GM21786 (cell line): ENCODE data around the gene EGR1.

Experiments used
- ATAC-seq: cut with Tn5 transposase; IDR thresholded peaks from one replicate; pipeline ENCODE4 v1.9.1; 2021; ENCODE audit not compliant: unreplicated experiment

EGR1 gene

DNA sequence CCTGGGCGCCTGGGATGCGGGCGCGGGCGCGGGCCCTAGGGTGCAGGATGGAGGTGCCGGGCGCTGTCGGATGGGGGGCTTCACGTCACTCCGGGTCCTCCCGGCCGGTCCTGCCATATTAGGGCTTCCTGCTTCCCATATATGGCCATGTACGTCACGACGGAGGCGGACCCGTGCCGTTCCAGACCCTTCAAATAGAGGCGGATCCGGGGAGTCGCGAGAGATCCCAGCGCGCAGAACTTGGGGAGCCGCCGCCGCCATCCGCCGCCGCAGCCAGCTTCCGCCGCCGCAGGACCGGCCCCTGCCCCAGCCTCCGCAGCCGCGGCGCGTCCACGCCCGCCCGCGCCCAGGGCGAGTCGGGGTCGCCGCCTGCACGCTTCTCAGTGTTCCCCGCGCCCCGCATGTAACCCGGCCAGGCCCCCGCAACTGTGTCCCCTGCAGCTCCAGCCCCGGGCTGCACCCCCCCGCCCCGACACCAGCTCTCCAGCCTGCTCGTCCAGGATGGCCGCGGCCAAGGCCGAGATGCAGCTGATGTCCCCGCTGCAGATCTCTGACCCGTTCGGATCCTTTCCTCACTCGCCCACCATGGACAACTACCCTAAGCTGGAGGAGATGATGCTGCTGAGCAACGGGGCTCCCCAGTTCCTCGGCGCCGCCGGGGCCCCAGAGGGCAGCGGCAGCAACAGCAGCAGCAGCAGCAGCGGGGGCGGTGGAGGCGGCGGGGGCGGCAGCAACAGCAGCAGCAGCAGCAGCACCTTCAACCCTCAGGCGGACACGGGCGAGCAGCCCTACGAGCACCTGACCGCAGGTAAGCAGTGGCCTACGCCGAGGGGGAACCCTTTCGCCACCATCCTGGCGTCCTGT is at the start of gene EGR1:
EGR1 (plus strand) TSS at position 219 of the 864 bp plus-strand sequence; CDS start at position 502, 283 bp downstream.
- peak; percentile 62 for ATAC-seq

DNA sequence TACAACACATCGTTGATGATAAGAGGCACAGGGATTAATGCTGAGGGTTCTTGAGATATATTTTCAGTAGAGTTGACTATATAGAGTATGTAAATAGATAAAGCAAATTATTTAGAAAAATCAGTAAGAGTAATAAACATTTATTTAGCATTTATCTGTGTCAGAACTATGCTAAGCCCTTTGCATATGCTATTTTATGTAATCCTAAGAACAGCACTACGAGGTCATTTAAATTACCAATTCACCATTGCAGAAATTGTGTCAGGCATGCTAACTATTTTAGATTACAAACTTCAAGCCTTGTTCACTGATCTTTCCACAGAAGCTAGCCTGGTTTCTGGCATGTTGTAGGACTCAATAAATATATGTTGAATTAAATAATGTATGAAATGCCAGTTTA is 46.8 kb upstream of the EGR1 start:
- no peak for ATAC-seq

GRCh38 chr5:138425079-138425478 is 40.2 kb upstream of the EGR1 start:
- ATAC-seq: no peak

- no peak for ATAC-seq
Observed at GRCh38 chr5:138435943-138436342, 29.3 kb upstream of the EGR1 start.

DNA sequence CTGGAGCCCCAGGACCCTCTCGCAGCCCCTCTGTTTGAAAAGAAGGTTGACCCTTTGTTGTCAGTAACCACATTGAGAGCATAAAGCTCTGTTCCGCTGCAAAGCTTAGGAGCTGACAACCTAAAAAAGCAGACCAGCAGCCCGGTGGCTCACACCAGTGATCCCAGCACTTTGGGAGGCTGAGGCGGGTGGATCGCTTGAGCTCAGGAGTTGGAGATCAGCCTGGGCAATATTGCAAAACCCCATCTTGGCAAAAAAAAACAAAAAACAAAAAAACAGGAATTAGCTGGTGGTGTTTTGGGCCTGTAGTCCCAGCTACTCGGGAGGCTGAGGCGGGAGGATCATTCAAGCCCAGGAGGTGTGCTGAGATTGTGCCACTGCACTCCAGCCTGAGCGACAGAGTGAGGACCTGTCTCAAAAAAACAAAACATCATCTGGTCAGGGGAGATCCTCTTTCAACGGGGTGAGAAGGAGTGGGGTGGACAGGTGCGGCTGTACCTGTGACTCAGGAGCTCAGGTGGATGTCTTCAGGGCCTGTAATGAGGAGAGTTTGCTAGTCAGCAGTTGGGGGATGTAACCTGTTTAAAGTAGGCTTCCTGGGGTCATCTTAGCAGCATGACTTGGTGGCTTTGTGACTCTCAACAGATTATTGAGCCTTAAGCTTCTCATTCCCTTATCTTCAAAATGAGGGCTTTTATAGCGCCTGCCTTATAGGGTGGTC is 27.1 kb upstream of the EGR1 start:
- no peak for ATAC-seq

DNA sequence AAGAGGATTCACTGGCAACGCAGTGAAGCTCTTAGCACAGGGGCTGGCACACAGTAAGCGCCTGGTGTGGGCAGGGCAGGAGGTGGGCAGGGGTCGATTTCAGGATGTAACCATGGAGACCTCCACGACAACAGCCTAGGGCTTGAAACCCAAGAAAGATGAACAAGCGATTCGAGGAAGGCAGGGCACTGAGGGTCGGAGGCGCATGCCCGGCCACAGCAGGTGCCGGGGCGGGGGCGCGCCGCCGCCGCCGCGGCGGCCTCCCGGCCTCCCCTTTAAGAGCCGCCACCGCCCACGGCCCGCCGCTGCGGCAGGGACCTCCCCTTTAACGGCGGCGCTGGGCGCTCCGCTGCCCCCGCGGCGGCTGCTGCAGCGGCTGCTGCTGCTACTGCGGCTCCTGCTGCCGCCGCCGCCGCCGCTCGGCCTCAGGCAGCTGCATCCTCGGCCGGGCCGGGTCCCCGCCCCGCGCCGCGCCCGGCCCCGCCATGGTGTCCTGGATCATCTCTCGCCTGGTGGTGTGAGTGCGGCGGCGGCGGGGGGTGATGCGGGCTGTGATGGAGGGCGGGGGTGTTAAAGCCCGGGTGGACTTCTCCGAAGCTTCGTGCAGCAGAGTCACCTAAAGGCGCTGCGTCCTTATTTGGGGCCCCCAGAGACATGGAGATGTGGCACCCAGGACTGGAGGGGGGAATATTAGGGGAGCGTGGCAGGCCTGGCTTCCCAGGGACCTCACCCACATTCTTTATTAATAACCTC is 26.4 kb upstream of the EGR1 start, which contains the start of gene REEP2:
REEP2 (plus strand) TSS at position 334 of the 753 bp plus-strand sequence; CDS start at position 486, 152 bp downstream.
- ATAC-seq: no peak

DNA sequence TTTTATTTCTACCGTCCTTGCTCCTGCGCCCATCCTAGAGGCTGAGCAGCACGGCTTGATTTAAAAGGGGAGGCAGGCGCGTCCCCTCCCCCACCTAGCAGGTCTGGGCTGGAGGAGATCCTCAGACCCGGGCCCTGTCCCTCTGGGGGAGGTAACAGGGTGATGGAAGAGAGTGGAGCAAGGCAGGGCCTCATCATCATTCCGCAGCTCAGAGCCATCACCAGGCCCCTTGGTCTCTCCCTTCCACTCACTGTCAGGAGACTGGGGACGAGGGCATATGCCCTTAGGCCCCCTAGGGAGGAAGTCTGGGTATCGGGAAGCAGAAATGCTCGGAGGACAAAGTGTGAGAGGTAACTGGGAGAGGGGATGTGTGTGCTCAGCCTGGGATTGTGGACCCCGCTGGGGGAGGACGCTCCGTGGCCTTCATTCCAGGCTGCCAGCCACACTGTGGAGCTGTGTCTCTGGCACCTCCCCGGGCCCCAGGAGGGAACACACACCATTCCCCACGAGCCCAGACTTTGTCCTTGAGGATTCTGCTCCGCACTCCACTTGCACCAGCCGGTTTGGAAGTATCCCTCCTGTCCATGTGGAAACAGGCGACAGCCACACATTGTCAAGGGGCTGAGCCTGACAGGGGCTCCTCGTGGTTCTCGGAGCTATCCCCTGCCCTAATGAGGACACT is 25.7 kb upstream of the EGR1 start:
- ATAC-seq: no peak

- ATAC-seq: no peak
Observed at GRCh38 chr5:138440159-138441073, 24.9 kb upstream of the EGR1 start.

- ATAC-seq: no peak
Observed at GRCh38 chr5:138441221-138441620, 24.1 kb upstream of the EGR1 start.

DNA sequence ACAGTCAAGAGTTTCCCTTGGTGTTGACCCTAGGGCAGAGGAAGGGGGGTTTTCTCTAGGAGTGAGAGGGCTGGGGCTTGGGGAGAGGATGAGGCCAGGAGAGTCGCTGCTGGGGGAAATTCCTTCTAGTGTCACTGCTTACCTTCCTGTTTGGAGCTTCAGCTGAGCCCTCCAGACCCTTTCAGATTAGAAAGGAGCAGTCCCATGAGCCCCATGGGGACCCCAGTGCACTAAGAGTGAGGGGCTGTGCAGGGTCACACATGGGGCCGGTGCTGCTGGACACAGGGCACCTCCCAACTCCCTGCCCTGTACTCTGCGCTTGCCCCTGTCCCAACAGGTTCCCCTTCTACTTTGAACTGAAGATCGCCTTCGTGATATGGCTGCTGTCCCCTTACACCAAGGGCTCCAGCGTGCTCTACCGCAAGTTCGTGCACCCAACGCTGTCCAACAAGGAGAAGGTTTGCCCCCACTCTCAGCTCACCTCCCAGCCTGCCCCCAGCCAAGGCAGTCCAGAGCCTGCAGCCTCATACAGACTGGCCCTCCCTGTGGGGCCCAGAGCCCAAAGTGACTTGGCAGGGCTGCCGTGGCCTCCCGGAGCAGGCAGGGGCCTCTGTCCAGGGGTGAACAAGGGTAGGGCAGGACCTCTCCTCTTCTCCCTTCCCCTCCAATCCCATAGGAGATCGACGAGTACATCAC is 21.1 kb upstream of the EGR1 start:
- ATAC-seq: no peak

GRCh38 chr5:138444774-138445546 is 20.3 kb upstream of the EGR1 start:
- ATAC-seq: no peak

DNA sequence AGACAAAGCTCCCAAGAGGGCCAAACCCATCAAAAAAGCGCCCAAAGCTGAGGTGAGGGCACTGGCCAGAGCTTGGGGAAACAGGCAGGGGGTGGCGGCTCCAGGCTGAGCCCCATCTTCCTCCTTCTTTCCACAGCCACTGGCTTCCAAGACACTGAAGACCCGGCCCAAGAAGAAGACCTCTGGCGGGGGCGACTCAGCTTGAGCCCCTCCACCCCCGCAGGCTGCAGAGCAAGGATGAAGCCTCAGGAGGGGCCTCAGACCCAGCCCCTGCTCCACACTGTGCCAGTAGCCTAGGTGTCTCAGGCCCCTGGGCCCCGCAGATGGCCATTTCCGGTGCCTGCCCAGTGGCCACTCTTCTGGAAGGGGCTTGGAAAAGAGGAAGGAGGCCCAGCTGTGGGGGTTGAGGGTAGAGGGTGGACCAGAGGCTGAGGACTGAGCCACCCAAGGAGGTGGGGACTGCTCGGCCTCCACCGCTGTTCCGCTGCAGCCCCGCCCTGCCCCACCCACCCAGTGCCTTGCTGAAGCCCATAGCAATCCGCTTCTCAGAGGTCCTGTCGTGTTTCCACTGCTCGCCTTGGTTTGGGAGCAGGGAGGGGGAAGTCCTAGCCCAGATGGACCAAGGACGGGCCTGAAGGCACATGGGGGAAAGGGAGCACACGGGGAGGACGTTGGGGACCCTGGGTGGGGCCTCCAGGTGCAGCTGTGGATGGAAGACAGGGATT is 19.6 kb upstream of the EGR1 start:
- no peak for ATAC-seq

DNA sequence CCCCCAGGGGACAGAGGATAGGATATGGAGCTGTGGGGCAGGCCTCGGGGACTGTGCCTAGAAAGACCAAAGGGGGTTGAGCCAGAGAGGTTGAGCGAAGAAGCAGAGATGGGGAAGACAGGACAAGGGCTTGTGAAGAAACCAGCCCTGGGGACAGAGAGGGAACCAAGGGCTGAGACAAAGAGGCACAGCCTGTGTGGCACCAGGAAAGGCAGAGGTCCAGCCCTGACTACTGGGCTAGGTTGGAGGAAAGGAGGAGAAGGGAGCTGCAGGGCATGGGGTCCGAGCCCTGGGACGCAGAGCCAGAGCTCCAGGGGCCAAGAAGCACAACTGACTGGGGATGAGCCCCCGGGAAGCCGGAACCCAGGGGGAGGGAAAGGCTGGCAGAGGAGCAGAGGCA is 17.2 kb upstream of the EGR1 start:
- no peak for ATAC-seq

- ATAC-seq: no peak
Observed at GRCh38 chr5:138448481-138449398, 16.5 kb upstream of the EGR1 start.

DNA sequence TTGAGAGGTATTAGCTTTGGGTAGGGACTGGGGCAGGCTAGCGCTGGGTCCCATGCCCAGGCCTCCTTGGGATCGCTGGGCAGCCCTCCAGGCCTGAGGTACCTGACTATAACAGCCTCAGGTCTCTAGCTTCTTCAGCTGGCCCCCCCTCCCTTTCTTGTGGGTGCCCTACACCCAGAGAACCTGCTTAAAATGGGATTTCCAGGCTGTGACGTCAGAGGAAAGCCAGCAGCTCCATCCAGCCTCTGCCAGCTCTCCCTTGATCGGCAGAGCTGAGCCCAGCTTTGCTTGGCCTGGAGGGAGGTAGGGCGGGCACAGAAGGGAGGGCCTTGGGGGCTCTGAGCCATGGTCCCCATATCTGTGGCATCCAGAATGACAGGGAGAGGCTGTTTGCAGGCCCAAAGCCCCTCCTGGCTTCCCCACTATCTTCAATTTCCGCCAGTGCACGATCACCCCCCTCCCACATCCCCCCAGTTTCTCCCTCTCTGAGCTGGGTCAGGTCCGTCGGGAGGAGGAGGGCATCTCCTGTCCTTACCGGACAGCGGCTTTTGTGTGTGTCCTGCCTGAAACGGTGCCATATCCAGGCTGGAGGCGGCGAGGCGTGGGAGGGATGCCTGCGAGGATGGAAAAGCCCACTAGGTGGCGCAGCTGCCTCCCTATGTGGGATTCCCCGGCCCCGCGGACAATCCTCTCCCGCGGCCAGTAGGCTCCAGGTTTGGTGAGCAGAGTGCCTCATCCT is 15.6 kb upstream of the EGR1 start:
- ATAC-seq: peak; percentile 64

DNA sequence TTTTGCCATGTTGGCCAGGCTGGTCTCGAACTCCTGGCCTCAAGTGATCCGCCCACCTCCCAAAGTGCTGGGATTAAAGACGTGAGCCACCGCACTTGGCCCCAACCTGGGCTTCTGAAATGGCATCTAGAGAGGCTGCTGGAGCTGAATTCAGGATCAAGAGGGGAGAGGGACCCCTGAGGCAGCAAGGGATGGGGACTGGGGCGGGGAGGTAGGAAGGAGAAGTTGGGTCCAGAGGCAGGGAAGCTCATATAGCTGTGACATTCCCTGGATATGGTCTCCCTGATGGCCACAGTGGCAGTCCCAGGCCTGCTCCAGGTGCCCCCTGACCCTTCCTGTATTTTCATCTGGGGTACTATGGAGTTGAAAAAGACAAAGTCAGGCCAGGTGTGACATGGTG is 14.3 kb upstream of the EGR1 start:
- ATAC-seq: no peak
